ENCODE data around the gene SLC24A3.
A peak's percentile ranks its signal among the peaks of the same experiment; 100 is the strongest.

The SLC24A3 gene

GRCh38 chr20:19729672-19730071 is 517.2 kb downstream of the SLC24A3 start:
- H3K4me1 Mint-ChIP-seq: peaks cover 8% of the 10 kb centered on the region
- H3K27ac Mint-ChIP-seq: no peak overlapping the region
- H3K4me3 Mint-ChIP-seq: no peak overlapping the region
- no peaks in the 10 kb centered on the region for H3K36me3 Mint-ChIP-seq
- no peak for ATAC-seq (ENCODE audit: low read depth)
- DNase-seq (ENCODE audit: low spot score in 2 of 2): no peak
- H3K9me3 Mint-ChIP-seq: no peaks in the 10 kb centered on the region
- peaks cover 3% of the 10 kb centered on the region for H3K27me3 Mint-ChIP-seq

DNA sequence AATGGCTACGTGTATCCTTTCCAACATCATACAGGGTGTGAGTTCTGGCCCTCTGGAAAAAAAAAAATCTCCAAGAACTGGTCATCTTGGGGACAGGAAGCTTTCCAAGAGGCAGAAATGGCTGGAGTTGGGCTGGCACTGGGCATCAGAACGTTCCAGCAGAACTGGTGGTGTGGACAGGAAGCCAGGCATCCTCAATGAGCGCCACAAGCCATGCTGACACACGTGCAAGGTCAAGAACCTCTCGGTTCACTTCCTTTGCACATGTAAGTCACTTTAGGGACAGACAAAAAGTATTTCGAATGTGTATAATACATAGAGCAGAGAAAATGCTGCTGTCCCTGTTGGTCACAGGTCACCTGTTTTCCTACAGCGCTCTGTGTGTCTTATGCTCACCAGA is 518.3 kb downstream of the SLC24A3 start:
- Mint-ChIP-seq H3K27ac (no peak overlapping the region), H3K9me3 (no peaks in the 10 kb centered on the region), H3K4me1 (peaks cover 12% of the 10 kb centered on the region), H3K4me3 (no peak overlapping the region), H3K27me3 (peaks cover 2% of the 10 kb centered on the region), H3K36me3 (no peaks in the 10 kb centered on the region)
- DNase-seq (ENCODE audit: low spot score in 2 of 2): no peak
- no peak for ATAC-seq (ENCODE audit: low read depth)

DNA sequence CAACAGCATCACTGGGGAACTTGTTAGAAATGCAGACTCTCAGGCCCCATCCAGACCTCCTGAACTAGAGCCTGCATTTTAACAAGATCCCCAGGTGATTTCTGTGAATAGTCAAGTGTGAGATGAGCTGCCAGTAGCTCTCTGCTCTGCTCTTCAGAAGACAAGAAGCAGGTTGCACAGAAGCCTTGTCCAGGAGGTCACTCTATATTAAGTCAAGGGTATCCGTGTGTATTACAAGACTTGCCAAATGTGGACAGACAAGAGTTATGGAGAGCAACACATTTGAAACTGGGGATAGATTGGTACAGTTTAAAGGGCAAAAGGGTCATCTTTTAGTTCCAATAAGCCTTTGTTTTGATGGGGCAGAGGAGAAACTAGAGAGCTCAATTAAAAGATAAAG is 522.4 kb downstream of the SLC24A3 start:
- no peak overlapping the region for H3K27ac Mint-ChIP-seq
- H3K36me3 Mint-ChIP-seq: no peaks in the 10 kb centered on the region
- peaks cover 6% of the 10 kb centered on the region for H3K4me1 Mint-ChIP-seq
- no peaks in the 10 kb centered on the region for H3K9me3 Mint-ChIP-seq
- ATAC-seq (ENCODE audit: low read depth) (no peak), DNase-seq (ENCODE audit: low spot score in 2 of 2) (no peak)
- no peak overlapping the region for H3K4me3 Mint-ChIP-seq
- no peaks in the 10 kb centered on the region for H3K27me3 Mint-ChIP-seq

DNA sequence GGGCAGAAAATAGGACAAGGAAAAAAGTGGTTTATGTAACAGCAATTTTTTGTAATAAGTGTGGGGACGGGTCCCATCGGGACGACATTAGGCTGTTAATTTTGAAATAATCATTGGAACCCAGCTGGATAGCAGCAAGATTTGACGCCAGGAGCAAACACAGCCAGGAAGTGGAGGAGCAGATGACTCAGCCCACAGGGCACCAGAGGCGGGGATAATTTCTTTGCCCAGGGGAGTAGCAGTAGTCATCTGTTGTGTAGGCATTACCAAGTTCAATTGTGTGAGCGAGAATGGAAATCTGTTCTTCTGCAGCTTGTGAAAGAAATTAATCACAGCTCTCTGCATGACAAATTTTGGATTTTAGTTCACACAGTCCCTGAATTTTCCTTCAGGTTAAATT is 523.0 kb downstream of the SLC24A3 start:
- H3K27me3 Mint-ChIP-seq: peaks cover 2% of the 10 kb centered on the region
- H3K4me1 Mint-ChIP-seq: peaks cover 6% of the 10 kb centered on the region
- ATAC-seq (ENCODE audit: low read depth): peak; percentile 41
- no peak overlapping the region for H3K27ac Mint-ChIP-seq
- no peaks in the 10 kb centered on the region for H3K36me3 Mint-ChIP-seq
- H3K4me3 Mint-ChIP-seq: no peak overlapping the region
- no peak for DNase-seq (ENCODE audit: low spot score in 2 of 2)
- no peaks in the 10 kb centered on the region for H3K9me3 Mint-ChIP-seq

- Mint-ChIP-seq H3K4me1 (peaks cover 6% of the 10 kb centered on the region), H3K36me3 (no peaks in the 10 kb centered on the region), H3K4me3 (no peak overlapping the region), H3K27ac (no peak overlapping the region), H3K9me3 (no peaks in the 10 kb centered on the region), H3K27me3 (peaks cover 2% of the 10 kb centered on the region)
- DNase-seq (ENCODE audit: low spot score in 2 of 2) (no peak), ATAC-seq (ENCODE audit: low read depth) (no peak)
These were observed 524.6 kb downstream of the SLC24A3 start for GRCh38 chr20:19737025-19737424.

DNA sequence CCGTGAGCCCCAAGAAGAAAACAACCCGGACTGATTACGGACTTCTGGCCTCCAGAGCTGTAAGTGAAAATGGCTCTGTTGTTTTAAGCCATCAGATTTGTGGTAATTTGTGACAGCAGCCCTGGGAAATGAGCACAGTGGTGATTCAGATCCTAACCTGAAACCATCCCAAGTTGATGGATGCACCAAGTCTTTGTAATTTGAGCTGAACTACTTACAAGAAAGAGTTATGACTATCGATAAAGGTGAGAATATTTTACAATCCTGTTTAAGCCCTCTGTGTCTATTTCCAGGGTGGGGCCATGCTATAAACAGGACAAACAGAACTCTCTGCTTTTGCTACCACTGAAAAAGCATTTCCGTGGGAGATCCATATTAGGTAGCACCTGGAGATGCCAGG is 526.5 kb downstream of the SLC24A3 start:
- Mint-ChIP-seq H3K27me3 (peaks cover 5% of the 10 kb centered on the region), H3K4me1 (peaks cover 6% of the 10 kb centered on the region), H3K27ac (no peak overlapping the region), H3K36me3 (no peaks in the 10 kb centered on the region), H3K4me3 (no peak overlapping the region), H3K9me3 (no peaks in the 10 kb centered on the region)
- DNase-seq (ENCODE audit: low spot score in 2 of 2) (no peak), ATAC-seq (ENCODE audit: low read depth) (no peak)

GRCh38 chr20:19739351-19739750 is 526.9 kb downstream of the SLC24A3 start:
- H3K36me3 Mint-ChIP-seq: no peaks in the 10 kb centered on the region
- H3K4me3 Mint-ChIP-seq: no peak overlapping the region
- H3K9me3 Mint-ChIP-seq: no peaks in the 10 kb centered on the region
- no peak overlapping the region for H3K27ac Mint-ChIP-seq
- ATAC-seq (ENCODE audit: low read depth) (no peak), DNase-seq (ENCODE audit: low spot score in 2 of 2) (no peak)
- peaks cover 5% of the 10 kb centered on the region for H3K27me3 Mint-ChIP-seq
- peaks cover 6% of the 10 kb centered on the region for H3K4me1 Mint-ChIP-seq

GRCh38 chr20:19740512-19740911 is 528.1 kb downstream of the SLC24A3 start:
- Mint-ChIP-seq H3K4me1 (peaks cover 3% of the 10 kb centered on the region), H3K9me3 (peaks cover 2% of the 10 kb centered on the region), H3K36me3 (peaks cover 1% of the 10 kb centered on the region), H3K27ac (no peak overlapping the region), H3K4me3 (no peak overlapping the region), H3K27me3 (peaks cover 9% of the 10 kb centered on the region)
- ATAC-seq (ENCODE audit: low read depth) (no peak), DNase-seq (ENCODE audit: low spot score in 2 of 2) (no peak)

- DNase-seq (ENCODE audit: low spot score in 2 of 2) (no peak), ATAC-seq (ENCODE audit: low read depth) (no peak)
- peaks cover 9% of the 10 kb centered on the region for H3K27me3 Mint-ChIP-seq
- H3K4me3 Mint-ChIP-seq: no peak overlapping the region
- H3K9me3 Mint-ChIP-seq: peaks cover 2% of the 10 kb centered on the region
- H3K4me1 Mint-ChIP-seq: no peaks in the 10 kb centered on the region
- H3K27ac Mint-ChIP-seq: no peak overlapping the region
- peaks cover 3% of the 10 kb centered on the region for H3K36me3 Mint-ChIP-seq
These were observed 529.5 kb downstream of the SLC24A3 start for GRCh38 chr20:19741924-19742323.

DNA sequence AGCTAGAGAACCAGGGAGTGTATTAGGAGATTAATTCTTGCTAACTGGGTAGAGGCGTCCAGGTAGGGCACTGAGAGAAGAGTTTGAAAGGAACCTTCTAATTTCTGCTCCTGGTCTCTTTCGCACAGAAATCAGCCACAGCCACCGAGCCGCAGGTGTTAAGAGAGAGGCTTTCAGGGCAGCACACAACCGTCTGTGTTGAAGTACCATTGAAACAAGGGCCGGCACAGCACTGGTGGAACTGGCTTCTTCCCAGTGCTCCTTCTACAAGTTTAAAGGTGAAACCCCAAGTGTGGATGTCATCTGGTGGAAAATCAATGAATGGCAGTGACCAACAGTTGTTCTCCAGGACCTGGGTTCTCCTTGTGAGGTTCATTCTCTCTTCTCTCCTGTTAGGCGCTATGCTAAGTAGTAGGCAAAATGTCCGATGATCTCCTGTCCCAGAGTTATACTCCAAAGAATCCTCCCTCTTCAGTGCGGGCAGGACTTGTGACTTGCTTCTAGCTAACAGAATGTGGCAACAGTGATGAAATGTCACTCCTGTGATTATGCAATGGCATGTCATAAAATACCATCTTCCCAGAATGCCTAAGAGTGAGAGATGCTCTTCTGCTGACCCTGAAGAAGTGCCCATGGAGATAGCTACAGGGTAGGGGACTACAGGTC is 530.7 kb downstream of the SLC24A3 start:
- Mint-ChIP-seq H3K9me3 (peaks cover 2% of the 10 kb centered on the region), H3K4me1 (no peaks in the 10 kb centered on the region), H3K4me3 (no peak overlapping the region), H3K27ac (no peak overlapping the region), H3K27me3 (peaks cover 11% of the 10 kb centered on the region), H3K36me3 (peaks cover 3% of the 10 kb centered on the region)
- ATAC-seq (ENCODE audit: low read depth): no peak
- no peak for DNase-seq (ENCODE audit: low spot score in 2 of 2)

- Mint-ChIP-seq H3K36me3 (peaks cover 3% of the 10 kb centered on the region), H3K4me3 (no peak overlapping the region), H3K27ac (no peak overlapping the region), H3K27me3 (peaks cover 11% of the 10 kb centered on the region), H3K9me3 (peaks cover 2% of the 10 kb centered on the region), H3K4me1 (no peaks in the 10 kb centered on the region)
- ATAC-seq (ENCODE audit: low read depth) (no peak), DNase-seq (ENCODE audit: low spot score in 2 of 2) (no peak)
These were observed 531.2 kb downstream of the SLC24A3 start for GRCh38 chr20:19743640-19743995.

DNA sequence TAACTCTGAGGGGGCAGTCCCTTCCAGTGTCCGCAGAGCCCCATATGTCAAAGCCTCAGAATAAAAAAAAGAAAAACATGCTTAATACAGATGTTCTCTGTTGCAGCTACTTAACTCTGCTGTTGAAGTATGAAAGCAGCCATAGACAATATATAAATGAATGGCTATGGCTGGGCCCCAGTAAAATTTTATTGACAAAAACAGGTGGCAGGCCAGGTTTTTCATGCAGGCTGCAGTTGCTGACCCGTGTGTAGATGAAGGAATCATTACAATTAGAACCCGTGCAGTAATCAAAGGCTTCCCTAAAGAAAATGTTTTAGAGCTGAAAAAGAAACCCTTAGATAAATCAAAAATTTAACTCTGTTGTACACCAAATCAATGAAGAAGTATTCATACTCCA is 532.7 kb downstream of the SLC24A3 start:
- no peak overlapping the region for H3K4me3 Mint-ChIP-seq
- ATAC-seq (ENCODE audit: low read depth) (no peak), DNase-seq (ENCODE audit: low spot score in 2 of 2) (no peak)
- H3K4me1 Mint-ChIP-seq: no peaks in the 10 kb centered on the region
- peaks cover 3% of the 10 kb centered on the region for H3K36me3 Mint-ChIP-seq
- H3K9me3 Mint-ChIP-seq: peaks cover 2% of the 10 kb centered on the region
- H3K27me3 Mint-ChIP-seq: peaks cover 9% of the 10 kb centered on the region
- no peak overlapping the region for H3K27ac Mint-ChIP-seq

- no peak overlapping the region for H3K4me3 Mint-ChIP-seq
- no peaks in the 10 kb centered on the region for H3K4me1 Mint-ChIP-seq
- H3K36me3 Mint-ChIP-seq: peaks cover 3% of the 10 kb centered on the region
- DNase-seq (ENCODE audit: low spot score in 2 of 2): no peak
- H3K27ac Mint-ChIP-seq: no peak overlapping the region
- peaks cover 9% of the 10 kb centered on the region for H3K27me3 Mint-ChIP-seq
- ATAC-seq (ENCODE audit: low read depth): no peak
- peaks cover 2% of the 10 kb centered on the region for H3K9me3 Mint-ChIP-seq
These were observed 533.1 kb downstream of the SLC24A3 start for GRCh38 chr20:19745584-19745983.

DNA sequence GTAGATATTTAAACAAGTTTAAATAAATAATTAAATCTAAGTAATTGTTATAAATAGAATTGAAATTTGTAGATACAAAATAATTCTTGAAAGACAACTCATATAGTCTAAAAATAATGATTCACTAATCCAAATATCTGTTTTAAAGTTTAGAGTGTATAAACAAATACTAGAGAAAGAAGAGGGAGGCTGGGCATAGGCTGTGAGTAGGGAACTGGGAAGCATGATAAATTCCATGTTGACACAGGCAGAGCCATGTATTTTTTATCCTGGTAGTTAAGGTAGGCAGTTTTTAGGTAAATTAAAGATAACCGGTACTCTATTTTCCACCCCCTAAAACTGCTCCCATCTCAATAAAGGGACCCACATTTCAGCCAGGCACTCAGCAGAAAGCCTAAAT is 534.0 kb downstream of the SLC24A3 start:
- ATAC-seq (ENCODE audit: low read depth): no peak
- peaks cover 11% of the 10 kb centered on the region for H3K27me3 Mint-ChIP-seq

DNA sequence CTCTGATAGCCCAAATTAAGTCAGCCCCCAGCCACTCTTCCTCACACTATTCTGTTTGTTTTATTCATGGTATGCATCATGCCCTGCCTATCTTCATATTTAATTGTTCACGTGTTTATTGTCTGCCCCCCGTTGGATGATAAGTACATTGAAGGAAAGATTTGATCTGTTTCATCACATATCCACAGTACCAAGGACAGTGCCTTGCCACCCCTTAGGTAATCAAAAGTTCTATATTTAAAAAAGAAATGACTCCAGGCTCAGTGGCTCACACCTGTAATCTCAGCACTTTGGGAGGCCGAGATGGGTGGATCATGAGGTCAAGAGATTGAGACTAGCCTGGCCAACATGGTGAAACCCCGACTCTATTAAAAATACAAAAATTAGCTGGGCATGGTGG is 535.5 kb downstream of the SLC24A3 start:
- H3K36me3 Mint-ChIP-seq: peaks cover 3% of the 10 kb centered on the region
- no peak overlapping the region for H3K27ac Mint-ChIP-seq
- DNase-seq (ENCODE audit: low spot score in 2 of 2) (no peak), ATAC-seq (ENCODE audit: low read depth) (no peak)
- no peak overlapping the region for H3K4me3 Mint-ChIP-seq
- peaks cover 11% of the 10 kb centered on the region for H3K27me3 Mint-ChIP-seq
- peaks cover 11% of the 10 kb centered on the region for H3K4me1 Mint-ChIP-seq
- peaks cover 2% of the 10 kb centered on the region for H3K9me3 Mint-ChIP-seq

More for the DNA sequence above, 534.0 kb downstream of the SLC24A3 start:
- Mint-ChIP-seq H3K27ac (no peak overlapping the region), H3K4me3 (no peak overlapping the region), H3K36me3 (peaks cover 3% of the 10 kb centered on the region), H3K9me3 (peaks cover 2% of the 10 kb centered on the region), H3K4me1 (peaks cover 8% of the 10 kb centered on the region)
- DNase-seq (ENCODE audit: low spot score in 2 of 2): no peak
